Stimulated activated memory B cell treated with anti-CD40 and anti-IgM and Interleukin-4, amounts not matched to agents 10 μg/mL and 1 μg/mL and 100 μg/mL, for 72 hours (primary cell): Measurements from ENCODE around the gene TGFB1.

Source experiments
- ATAC-seq: fragments of 150-1000 bp; cut with Tn5 transposase; 2 replicates; pipeline ENCODE4 v1.10.0; 2021
- H3K27ac Mint-ChIP-seq: one replicate; pipeline ENCODE4 v1.8.0; 2022; ENCODE audit warnings: mild to moderate bottlenecking, mixed read lengths
- H3K27me3 Mint-ChIP-seq: one replicate; pipeline ENCODE4 v1.8.0; 2022; ENCODE audit warnings: mixed read lengths
- H3K36me3 Mint-ChIP-seq: one replicate; pipeline ENCODE4 v1.8.0; 2022; ENCODE audit warnings: mixed read lengths
- H3K4me1 Mint-ChIP-seq: one replicate; pipeline ENCODE4 v1.8.0; 2022; ENCODE audit warnings: mixed read lengths
- H3K4me3 Mint-ChIP-seq: one replicate; pipeline ENCODE4 v1.8.0; 2022; ENCODE audit warnings: mild to moderate bottlenecking, moderate library complexity, mixed read lengths
- H3K9me3 Mint-ChIP-seq: one replicate; pipeline ENCODE4 v1.8.0; 2022; ENCODE audit warnings: mixed read lengths

The TGFB1 gene

GRCh38 chr19:41335467-41335866 lies 18.3 kb downstream of the TGFB1 start:
- ATAC-seq: no peak
- H3K4me3 Mint-ChIP-seq: no peak overlapping the region
- H3K9me3 Mint-ChIP-seq: no peaks in the 10 kb centered on the region
- peaks cover 31% of the 10 kb centered on the region for H3K36me3 Mint-ChIP-seq
- no peaks in the 10 kb centered on the region for H3K27me3 Mint-ChIP-seq
- peaks cover 47% of the 10 kb centered on the region for H3K4me1 Mint-ChIP-seq
- H3K27ac Mint-ChIP-seq: peak overlapping the region; percentile 75

DNA sequence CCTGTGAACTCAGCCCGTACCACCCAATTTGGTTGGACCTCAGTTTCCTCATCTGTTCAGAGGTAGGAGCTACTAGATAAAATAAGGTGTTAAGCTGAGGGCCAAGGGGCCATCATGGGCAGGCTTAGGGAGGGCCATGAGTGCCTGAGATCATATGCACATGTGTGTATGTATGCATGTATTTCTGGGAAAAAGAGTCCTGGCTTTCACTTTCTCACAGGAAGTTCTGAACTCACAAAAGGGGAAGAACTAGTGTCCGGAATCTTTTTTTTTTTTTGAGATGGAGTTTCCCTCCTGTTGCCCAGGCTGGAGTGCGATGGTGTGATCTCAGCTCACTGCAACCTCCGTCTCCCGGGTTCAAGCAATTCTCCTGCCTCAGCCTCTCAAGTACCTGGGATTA lies 18.9 kb downstream of the TGFB1 start:
- peaks cover 34% of the 10 kb centered on the region for H3K36me3 Mint-ChIP-seq
- H3K27me3 Mint-ChIP-seq: no peaks in the 10 kb centered on the region
- H3K4me1 Mint-ChIP-seq: peaks cover 50% of the 10 kb centered on the region
- no peaks in the 10 kb centered on the region for H3K9me3 Mint-ChIP-seq
- peak overlapping the region; percentile 75 for H3K27ac Mint-ChIP-seq
- H3K4me3 Mint-ChIP-seq: peak overlapping the region; percentile 18
- peak; percentile 50 for ATAC-seq

GRCh38 chr19:41332468-41332867 lies 21.3 kb downstream of the TGFB1 start:
- no peak overlapping the region for H3K4me3 Mint-ChIP-seq
- no peak for ATAC-seq
- H3K36me3 Mint-ChIP-seq: peaks cover 42% of the 10 kb centered on the region
- no peaks in the 10 kb centered on the region for H3K9me3 Mint-ChIP-seq
- peaks cover 64% of the 10 kb centered on the region for H3K4me1 Mint-ChIP-seq
- no peaks in the 10 kb centered on the region for H3K27me3 Mint-ChIP-seq
- peak overlapping the region; percentile 20 for H3K27ac Mint-ChIP-seq

GRCh38 chr19:41332000-41332399 lies 21.7 kb downstream of the TGFB1 start:
- ATAC-seq: no peak
- Mint-ChIP-seq H3K9me3 (no peaks in the 10 kb centered on the region), H3K4me1 (peaks cover 66% of the 10 kb centered on the region), H3K4me3 (no peak overlapping the region), H3K27ac (peak overlapping the region; percentile 20), H3K27me3 (no peaks in the 10 kb centered on the region), H3K36me3 (peaks cover 40% of the 10 kb centered on the region)

DNA sequence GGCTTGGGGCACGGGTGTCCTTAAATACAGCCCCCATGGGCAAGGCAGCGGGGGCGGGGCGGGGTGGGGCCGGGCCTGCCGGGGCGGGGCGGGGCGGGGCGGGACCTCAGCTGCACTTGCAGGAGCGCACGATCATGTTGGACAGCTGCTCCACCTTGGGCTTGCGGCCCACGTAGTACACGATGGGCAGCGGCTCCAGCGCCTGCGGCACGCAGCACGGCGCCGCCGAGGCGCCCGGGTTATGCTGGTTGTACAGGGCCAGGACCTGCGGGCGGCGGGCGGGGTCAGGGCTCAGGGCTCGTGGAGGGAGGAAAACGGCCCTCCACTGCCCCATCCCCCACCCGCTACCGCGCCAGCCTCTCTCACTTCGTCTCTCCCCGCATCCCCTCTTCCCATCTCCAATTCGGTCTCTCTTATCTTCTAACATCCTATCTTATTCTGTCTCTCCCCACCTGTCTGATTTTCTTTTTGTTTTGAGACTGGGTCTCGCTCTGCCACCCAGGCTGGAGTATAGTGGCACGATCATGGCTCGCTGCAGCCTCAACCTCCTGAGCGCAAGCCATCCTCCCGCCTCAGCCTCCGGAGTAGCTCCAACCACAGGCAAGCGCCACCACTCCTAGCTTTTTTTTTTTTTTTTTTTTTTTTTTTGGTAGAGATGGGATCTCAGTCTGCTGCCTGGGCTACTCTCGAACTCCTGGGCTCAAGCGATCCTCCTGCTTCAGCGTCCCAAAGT lies 22.6 kb downstream of the TGFB1 start:
- Mint-ChIP-seq H3K4me1 (peaks cover 70% of the 10 kb centered on the region), H3K4me3 (no peak overlapping the region), H3K9me3 (no peaks in the 10 kb centered on the region), H3K27ac (peak overlapping the region; percentile 20), H3K36me3 (peaks cover 40% of the 10 kb centered on the region), H3K27me3 (no peaks in the 10 kb centered on the region)
- no peak for ATAC-seq

GRCh38 chr19:41330481-41330880 lies 23.2 kb downstream of the TGFB1 start:
- H3K4me3 Mint-ChIP-seq: no peak overlapping the region
- ATAC-seq: no peak
- H3K9me3 Mint-ChIP-seq: no peaks in the 10 kb centered on the region
- H3K27me3 Mint-ChIP-seq: no peaks in the 10 kb centered on the region
- H3K36me3 Mint-ChIP-seq: peaks cover 37% of the 10 kb centered on the region
- peaks cover 70% of the 10 kb centered on the region for H3K4me1 Mint-ChIP-seq
- peak overlapping the region; percentile 15 for H3K27ac Mint-ChIP-seq

GRCh38 chr19:41328842-41329225 lies 24.9 kb downstream of the TGFB1 start:
- peak overlapping the region; percentile 80 for H3K27ac Mint-ChIP-seq
- no peak for ATAC-seq
- no peaks in the 10 kb centered on the region for H3K9me3 Mint-ChIP-seq
- H3K4me1 Mint-ChIP-seq: peaks cover 75% of the 10 kb centered on the region
- no peaks in the 10 kb centered on the region for H3K27me3 Mint-ChIP-seq
- H3K36me3 Mint-ChIP-seq: peaks cover 35% of the 10 kb centered on the region
- peak overlapping the region; percentile 74 for H3K4me3 Mint-ChIP-seq

- ATAC-seq: peak; percentile 6
- H3K9me3 Mint-ChIP-seq: no peaks in the 10 kb centered on the region
- H3K27me3 Mint-ChIP-seq: no peaks in the 10 kb centered on the region
- H3K4me3 Mint-ChIP-seq: peak overlapping the region; percentile 74
- peak overlapping the region; percentile 80 for H3K27ac Mint-ChIP-seq
- H3K4me1 Mint-ChIP-seq: peaks cover 80% of the 10 kb centered on the region
- H3K36me3 Mint-ChIP-seq: peaks cover 36% of the 10 kb centered on the region
These were observed 25.4 kb downstream of the TGFB1 start for GRCh38 chr19:41328157-41328841.

- H3K27ac Mint-ChIP-seq: peak overlapping the region; percentile 80
- ATAC-seq: peak; percentile 87
- peaks cover 86% of the 10 kb centered on the region for H3K4me1 Mint-ChIP-seq
- H3K9me3 Mint-ChIP-seq: no peaks in the 10 kb centered on the region
- H3K4me3 Mint-ChIP-seq: peak overlapping the region; percentile 74
- H3K27me3 Mint-ChIP-seq: no peaks in the 10 kb centered on the region
- H3K36me3 Mint-ChIP-seq: peaks cover 43% of the 10 kb centered on the region
These were observed 26.1 kb downstream of the TGFB1 start for GRCh38 chr19:41327576-41328156.

DNA sequence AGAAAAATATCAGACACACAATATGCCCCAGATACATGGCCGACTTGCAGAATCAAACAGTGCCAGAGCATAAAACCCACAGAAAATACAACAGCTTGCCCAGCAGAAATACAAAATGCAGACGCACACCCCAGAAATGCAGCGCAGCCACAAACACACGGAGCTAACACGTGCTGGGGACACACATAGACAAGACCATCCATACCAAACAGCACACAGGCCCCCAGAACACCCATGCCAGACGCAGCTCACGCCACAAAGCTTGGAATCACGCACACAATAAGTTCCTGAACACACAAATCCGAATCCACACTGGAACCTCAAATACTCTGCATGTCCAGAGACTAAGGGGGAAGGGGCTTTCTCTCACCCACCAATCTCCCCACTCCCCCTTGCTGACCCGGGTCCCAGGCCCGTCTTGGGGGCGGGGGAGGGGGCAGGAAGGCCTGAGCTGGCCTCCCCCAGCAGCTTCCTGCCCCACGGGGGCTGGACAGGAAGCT lies 26.6 kb downstream of the TGFB1 start:
- H3K36me3 Mint-ChIP-seq: peaks cover 42% of the 10 kb centered on the region
- no peak for ATAC-seq
- H3K4me1 Mint-ChIP-seq: peaks cover 91% of the 10 kb centered on the region

DNA sequence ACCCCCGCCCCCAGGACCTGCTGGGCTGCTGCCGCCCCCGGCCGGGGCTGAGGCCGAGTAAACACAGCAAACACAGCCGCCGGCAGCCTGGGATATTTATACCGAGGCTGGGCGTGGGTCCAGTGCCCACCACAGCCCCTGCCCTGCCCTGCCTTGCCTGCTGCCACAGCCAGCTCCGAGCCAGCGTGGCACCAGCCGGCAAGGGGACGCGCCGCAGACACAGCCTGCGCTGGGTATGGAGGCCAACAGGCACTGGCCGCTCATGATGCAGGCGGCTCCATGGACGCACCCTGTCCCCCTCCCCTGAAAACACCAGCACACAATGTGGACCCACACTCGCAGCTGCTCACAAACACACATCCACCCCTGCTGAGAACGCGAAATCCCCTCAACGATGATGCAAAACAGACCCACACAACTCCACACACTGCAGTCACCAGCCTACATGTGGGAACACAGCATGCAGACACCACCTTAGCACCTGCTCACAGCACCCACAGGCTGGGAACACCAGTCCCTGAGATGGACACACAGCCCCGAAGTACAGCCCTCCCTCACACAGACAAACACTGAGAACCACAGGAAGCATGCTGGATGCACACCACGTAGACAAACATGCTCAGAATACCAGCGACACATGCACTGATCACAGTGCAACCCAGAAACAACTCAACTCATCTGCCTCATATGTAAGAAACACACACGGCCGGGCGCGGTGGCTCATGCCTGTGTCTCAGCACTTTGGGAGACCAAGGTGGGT lies 27.6 kb downstream of the TGFB1 start:
- peak overlapping the region; percentile 74 for H3K4me3 Mint-ChIP-seq
- H3K27ac Mint-ChIP-seq: peak overlapping the region; percentile 80
- peaks cover 32% of the 10 kb centered on the region for H3K36me3 Mint-ChIP-seq
- H3K4me1 Mint-ChIP-seq: peaks cover 87% of the 10 kb centered on the region
- no peaks in the 10 kb centered on the region for H3K27me3 Mint-ChIP-seq
- ATAC-seq: peak; percentile 68
- H3K9me3 Mint-ChIP-seq: no peaks in the 10 kb centered on the region

More for the DNA sequence above, 26.6 kb downstream of the TGFB1 start:
- Mint-ChIP-seq H3K9me3 (no peaks in the 10 kb centered on the region), H3K4me3 (peak overlapping the region; percentile 74), H3K27ac (peak overlapping the region; percentile 80), H3K27me3 (no peaks in the 10 kb centered on the region)

GRCh38 chr19:41325640-41325946 lies 28.1 kb downstream of the TGFB1 start:
- peaks cover 84% of the 10 kb centered on the region for H3K4me1 Mint-ChIP-seq
- H3K9me3 Mint-ChIP-seq: no peaks in the 10 kb centered on the region
- no peak overlapping the region for H3K4me3 Mint-ChIP-seq
- peak overlapping the region; percentile 80 for H3K27ac Mint-ChIP-seq
- H3K27me3 Mint-ChIP-seq: no peaks in the 10 kb centered on the region
- peaks cover 28% of the 10 kb centered on the region for H3K36me3 Mint-ChIP-seq
- no peak for ATAC-seq

GRCh38 chr19:41324921-41325639 lies 28.6 kb downstream of the TGFB1 start:
- no peak for ATAC-seq
- Mint-ChIP-seq H3K9me3 (no peaks in the 10 kb centered on the region), H3K4me3 (peak overlapping the region; percentile 35), H3K27ac (peak overlapping the region; percentile 80), H3K27me3 (no peaks in the 10 kb centered on the region), H3K36me3 (peaks cover 25% of the 10 kb centered on the region), H3K4me1 (peaks cover 79% of the 10 kb centered on the region)

GRCh38 chr19:41324231-41324702 lies 29.5 kb downstream of the TGFB1 start:
- Mint-ChIP-seq H3K36me3 (peaks cover 33% of the 10 kb centered on the region), H3K27me3 (no peaks in the 10 kb centered on the region)
- ATAC-seq: no peak

More at GRCh38 chr19:41324231-41324702, 29.5 kb downstream of the TGFB1 start:
- H3K4me3 Mint-ChIP-seq: no peak overlapping the region
- H3K4me1 Mint-ChIP-seq: peaks cover 78% of the 10 kb centered on the region
- H3K9me3 Mint-ChIP-seq: no peaks in the 10 kb centered on the region
- peak overlapping the region; percentile 80 for H3K27ac Mint-ChIP-seq
